GM19455 (cell line): Measurements from ENCODE around the gene MOSPD3.

ENCODE experiments used
- ATAC-seq: cut with Tn5 transposase; IDR thresholded peaks from one replicate; pipeline ENCODE4 v1.9.1; 2021; ENCODE audit not compliant: unreplicated experiment

Gene MOSPD3

DNA sequence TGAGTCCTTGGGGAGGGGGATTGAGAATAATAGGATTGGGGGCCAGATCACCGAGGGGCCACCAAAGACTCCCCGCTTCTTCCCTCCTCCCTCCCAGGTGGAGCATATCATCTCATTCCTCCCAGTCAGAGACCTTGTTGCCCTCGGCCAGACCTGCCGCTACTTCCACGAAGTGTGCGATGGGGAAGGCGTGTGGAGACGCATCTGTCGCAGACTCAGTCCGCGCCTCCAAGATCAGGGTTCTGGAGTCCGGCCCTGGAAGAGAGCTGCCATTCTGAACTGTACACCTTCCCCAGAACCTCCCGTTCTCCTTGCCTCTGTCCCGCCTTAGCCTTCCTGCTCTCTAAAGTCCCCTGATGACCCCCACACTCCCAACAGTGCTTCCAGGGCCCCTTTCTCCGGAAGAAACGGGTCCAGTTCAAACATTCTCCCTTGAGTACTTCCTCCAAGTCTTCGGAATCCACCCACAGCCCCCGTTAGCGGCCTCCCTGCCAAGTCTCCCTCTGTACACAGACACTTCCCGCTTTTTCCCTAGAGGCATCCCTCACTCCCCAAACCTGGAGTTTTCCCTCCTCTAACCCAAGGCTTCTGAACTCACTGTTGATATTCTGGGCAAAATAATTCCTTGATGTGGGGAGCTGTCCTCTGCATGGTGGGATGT is 22.1 kb upstream of the MOSPD3 start:
- no peak for ATAC-seq

DNA sequence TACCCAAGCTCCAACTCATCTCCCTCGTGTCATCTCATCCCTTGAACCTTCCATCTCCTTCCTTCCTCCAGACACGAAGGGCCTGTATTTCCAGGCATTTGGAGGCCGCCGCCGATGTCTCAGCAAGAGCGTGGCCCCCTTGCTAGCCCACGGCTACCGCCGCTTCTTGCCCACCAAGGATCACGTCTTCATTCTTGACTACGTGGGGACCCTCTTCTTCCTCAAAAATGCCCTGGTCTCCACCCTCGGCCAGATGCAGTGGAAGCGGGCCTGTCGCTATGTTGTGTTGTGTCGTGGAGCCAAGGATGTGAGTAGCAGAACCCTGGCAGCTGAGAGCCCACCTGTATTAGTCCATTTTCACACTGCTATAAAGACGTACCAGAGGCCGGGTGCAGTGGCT is 20.7 kb upstream of the MOSPD3 start:
- no peak for ATAC-seq

DNA sequence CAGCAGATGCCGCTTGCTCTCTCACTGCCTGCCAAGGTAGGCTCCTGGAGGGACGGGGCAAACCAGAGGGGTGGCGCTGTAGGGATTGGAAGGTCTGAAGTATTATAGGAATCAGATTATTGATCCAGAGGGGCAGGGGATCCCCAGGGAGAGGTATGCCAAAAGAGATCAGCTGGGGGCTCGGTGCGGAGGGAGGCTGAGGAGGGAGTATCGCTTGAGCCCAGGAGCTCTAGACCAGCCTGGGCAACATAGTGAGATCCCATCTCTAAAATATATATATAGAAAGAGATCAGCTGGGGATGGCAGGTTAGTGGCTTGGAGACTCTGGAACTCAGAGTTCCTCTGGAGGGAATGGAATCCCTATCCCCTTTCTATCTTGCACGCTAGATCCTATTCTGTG is 17.2 kb upstream of the MOSPD3 start:
- ATAC-seq: no peak

DNA sequence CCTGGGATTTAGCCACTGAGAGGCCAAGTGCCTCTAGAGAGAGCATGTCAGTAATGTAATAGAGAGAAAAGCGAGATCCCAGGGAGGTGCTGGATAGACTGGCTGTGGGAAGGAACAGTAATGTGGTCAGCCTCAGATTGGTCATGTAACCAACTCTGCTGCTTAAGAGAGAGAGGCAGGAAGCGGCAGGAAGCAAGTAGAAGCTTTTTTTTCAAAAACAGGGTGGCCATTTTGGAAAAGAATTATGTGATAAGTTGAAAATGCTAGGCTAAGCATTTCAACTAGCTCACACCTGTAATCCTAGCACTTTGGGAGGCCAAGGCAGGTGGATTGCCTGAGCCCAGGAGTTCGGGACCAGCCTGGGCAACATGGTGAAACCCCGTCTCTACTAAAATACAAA is 13.9 kb upstream of the MOSPD3 start:
- no peak for ATAC-seq

DNA sequence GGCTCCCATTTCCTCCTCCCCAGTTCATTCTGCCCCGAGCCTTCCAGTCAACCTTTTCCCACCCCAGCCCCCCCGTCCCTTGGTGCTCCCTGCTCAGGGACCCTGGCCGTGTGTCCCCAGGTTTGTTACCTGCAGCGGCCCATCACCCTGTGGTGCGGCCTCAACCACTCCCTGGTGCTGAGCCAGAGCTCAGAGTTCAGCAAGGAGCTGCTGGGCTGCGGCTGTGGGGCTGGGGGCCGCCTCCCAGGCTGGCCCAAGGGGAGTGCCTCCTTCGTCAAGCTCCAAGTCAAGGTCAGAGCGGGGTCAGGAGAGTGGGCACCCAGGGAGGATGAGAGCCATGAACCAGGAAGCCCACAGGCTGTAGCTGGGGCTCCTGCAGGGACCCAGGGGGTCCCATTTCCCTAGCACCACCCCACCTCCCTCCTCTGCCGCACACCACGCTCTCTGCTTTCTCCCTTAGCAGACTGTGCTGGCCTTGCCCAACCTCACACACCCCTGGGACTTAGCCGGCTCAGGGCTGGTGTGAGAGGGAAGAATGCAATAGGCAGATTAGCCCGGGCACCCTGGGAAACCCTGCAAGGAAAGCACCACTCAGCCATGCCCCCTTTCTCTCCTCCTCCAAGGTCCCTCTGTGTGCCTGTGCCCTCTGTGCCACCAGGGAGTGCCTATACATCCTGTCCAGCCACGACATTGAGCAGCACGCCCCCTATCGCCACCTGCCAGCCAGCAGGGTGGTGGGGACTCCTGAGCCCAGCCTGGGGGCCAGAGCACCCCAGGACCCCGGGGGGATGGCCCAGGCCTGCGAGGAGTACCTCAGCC is 12.2 kb upstream of the MOSPD3 start:
- ATAC-seq: no peak

DNA sequence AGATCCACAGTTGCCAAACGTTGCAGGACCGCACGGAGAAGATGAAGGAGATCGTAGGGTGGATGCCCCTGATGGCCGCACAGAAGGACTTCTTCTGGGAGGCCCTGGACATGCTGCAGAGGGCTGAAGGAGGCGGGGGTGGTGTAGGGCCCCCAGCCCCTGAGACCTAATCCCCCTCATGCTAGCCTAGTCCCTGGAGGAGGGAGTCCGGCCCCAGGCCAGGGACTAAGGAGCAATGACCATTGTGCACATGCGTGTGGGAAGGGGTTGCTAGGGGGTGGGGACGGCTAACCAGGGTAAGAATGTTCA is 11.7 kb upstream of the MOSPD3 start:
- no peak for ATAC-seq

DNA sequence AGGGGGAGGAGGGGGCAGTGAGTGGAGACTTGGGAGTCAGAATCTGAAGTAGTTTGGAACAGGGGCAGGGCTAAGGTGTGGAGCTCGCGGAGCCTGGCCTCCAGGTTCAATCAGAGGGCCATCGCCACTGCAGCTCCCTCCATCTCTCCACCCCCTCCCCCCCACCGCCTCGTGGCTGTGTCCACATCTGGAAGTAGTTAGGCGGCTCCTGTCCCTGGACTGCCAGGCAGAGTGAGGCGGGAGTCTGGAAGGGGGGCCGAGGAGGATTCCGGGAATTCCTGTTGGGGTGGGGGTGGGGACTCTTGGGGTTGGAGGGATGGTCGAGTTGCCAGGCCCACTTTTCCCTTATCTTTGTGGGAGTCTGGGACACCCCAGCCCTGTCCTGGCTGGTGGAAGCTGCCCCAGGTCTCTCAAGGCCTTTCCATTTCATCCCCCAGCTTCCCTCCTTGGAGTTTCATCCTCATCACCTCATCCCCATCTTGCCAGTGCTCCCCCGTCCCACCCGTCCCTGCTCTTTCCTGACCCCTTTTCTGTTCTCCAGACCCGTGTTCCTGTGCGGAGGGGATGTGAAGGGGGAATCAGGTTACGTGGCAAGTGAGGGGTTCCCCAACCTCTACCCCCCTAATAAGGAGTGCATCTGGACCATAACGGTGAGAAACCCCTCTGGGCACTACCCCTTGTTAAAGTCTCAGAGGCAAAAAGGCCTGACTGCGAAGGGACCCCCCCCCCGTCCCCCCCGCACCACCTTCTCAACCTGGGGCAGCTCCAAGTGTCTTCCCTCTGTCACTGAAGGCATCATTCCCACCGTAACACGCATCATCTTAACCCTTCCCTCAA is 9.2 kb upstream of the MOSPD3 start:
- no peak for ATAC-seq

DNA sequence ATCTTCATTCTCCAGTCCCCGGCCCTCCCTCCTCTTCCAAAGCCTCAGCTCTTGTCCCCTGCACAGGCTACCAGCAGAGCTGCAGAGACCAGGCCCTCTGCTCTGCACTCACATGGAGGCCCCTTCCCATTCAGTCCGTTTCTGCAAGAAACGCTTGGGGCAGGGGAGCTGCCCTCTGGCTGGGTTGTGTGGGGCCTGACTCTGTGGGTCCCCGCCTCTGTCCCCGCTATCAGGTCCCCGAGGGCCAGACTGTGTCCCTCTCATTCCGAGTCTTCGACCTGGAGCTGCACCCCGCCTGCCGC is 8.7 kb upstream of the MOSPD3 start:
- ATAC-seq: no peak

DNA sequence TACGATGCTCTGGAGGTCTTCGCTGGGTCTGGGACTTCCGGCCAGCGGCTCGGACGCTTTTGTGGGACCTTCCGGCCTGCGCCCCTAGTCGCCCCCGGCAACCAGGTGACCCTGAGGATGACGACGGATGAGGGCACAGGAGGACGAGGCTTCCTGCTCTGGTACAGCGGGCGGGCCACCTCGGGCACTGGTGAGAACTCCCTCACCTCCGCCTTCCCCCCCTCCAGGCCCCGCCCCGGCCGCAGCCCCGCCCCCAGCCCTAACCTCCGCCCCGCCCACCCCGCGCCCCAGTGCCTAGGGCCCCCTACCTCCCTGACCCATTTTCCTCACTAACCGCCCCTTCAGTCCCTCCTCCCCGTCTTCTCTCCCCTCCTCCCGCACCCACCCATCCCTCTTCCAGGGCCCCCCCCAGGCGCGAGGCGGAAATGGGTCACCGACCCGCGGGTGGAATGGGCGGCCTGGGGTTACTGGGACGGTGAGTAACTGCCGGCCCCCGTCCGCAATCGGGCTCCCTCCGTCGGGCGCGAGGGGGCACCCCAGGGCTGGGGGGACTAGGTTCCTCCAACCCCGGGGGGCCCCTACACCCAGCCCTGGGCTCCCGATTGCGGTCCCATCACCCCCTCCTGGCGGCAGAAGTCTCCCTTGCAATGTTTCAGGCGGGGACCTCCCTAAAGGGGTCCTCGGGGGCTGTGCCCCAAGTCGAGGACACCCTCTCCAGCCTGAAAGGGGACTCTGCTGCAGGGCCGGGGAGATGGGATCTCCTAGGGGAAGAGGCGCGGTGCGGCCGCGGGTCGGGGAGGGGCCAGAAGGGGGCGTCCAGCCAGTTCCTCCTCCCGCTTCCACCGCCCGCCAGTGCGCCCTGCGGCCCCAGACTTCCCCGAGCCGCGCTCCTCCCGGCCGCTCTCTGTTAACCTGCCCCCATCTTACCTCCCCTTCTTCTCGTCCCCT is 8.0 kb upstream of the MOSPD3 start:
- peak; percentile 49 for ATAC-seq

DNA sequence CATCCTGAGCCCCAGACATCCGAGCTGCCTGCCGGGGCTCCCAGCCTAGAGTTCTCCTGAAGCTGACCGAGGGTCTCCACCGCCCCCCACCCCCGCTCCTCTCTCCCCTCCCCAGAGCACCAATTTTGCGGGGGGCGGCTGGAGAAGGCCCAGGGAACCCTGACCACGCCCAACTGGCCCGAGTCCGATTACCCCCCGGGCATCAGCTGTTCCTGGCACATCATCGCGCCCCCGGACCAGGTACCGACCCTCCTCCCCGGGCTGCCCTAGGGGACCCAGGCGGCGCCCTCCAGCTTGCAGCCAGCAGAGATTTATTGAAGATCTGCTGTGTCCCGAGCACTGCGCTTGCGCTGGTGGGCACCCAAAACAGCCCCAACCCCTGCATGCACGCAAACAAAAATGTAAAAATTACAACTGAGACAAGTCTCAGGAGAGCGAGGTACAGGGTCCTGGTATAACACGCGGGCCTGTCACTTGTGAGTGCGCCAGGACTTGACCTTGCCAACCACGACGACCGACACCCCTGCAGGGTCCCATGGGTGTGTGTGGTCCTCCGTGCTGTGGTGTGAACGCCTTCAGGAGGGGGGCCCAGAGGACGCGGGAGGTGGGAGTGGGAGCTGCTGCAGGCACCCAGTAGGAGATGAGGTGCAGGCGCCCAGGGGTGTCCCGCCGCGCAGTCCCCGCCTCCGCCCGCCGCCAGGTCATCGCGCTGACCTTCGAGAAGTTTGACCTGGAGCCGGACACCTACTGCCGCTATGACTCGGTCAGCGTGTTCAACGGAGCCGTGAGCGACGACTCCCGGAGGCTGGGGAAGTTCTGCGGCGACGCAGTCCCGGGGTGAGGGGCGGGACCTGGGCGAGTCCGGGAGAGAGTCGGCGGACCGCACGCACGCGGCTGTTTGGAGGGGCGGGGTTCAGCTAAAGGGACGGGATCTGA is 7.1 kb upstream of the MOSPD3 start:
- ATAC-seq: no peak

DNA sequence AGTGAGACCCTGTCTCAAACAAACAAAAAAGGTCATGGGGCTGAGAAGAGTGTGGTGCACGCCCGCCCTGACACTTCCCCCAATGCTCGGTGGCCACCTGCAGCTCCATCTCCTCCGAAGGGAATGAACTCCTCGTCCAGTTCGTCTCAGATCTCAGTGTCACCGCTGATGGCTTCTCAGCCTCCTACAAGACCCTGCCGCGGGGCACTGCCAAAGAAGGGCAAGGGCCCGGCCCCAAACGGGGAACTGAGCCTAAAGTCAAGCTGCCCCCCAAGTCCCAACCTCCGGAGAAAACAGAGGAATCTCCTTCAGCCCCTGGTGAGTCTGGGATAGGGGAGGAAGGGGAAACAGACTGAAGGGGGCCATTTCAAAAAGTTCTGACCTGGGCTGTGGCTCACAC is 6.0 kb upstream of the MOSPD3 start:
- ATAC-seq: no peak

DNA sequence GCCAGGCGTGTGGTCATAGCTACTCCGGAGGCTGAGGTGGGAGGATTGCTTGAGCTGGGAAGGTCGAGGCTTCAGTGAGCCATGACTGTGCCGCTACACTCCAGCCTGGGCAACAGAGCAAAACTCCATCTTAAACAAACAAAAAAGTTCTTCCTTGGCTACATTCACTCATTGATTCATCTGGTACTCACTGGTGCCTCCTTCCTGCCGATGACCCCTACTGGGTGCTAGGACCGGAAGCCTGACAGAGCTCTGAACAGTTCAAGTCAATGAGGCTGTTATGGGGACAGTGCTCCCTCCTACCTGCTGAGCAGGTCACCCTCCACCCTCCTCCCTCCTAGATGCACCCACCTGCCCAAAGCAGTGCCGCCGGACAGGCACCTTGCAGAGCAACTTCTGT is 5.2 kb upstream of the MOSPD3 start:
- ATAC-seq: no peak

DNA sequence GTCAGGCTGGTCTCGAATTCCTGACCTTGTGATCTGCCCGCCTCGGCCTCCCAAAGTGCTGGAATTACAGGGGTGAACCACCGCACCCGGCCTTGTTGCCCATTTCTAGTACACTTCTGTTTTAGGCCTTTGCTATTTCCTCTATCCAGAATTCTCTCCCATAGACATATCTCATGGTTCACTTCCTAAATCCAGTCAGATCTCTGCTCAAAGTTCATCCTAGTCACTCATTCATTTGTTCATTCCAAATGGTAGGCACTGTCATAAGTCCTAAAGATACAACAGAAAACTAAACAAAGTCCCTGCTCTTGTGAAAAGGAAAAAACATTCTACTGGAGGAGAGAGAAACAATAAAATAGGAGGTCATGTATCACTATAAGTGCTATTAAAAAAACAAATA is 2.4 kb upstream of the MOSPD3 start:
- ATAC-seq: no peak

DNA sequence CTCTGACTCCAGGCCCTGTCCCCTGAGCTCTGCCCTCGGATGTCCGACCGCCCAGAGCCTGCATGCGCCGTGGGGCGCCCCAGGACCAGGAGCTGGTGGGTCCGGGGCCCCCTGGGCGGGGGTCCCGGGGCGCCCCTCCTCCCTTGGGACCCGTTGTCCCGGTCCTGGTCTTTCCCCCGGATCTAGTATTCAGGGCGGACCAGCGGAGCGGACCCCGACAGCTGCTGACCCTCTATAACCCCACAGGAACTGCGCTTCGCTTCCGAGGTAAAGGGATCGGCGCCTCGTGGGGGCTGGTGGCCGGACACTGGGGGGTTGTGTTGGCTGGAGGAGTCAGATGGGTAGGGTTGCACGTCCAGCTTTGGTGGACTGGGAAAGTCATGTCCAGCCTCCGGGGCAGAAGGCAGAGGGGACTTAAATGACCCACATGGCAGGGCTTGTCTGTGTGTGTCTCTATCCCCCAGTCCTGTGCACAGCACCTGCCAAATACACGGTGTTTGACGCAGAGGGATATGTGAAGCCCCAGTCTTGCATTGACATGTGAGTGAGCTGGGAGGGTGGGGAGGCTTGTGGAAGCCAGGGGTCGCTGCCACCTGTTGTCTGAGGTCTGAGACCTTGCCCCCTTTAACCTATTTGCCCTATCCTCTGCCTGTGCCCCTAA is 520 bp downstream of the MOSPD3 start:
- ATAC-seq: no peak

DNA sequence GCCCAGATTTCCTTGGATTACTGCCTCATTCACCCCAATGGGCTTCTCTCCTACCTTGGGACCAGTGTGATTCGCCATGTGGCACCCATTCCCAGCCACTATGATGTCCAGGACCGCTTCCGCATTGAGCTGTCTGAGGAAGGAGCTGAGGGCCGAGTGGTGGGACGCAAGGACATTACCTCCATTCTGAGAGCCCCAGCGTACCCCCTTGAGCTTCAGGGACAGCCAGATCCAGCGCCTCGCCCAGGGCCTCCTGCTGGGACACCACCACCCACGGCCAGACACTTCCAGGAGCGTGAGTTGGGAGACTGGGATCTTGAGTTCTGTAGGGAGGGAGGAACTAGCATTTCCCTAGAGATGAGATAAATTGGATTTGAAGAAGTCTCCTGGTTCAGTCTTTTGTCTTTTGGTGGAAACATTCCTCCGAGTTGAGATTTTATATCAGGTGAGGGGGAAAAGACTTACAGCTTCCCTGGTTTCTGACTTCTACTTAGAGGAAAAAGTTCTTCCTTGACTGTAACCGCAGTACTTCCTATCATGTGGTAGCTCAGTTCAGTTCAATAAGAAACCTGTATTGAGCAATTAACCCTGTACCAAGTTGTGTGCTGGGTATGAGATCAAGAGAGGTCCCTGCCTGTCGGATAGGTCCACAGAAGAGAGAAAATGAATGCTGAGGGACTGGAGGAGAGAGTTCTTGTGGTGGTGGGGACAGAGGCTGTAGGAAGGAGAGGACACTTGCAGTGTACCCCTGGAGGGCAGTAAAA is 1.3 kb downstream of the MOSPD3 start:
- ATAC-seq: no peak

DNA sequence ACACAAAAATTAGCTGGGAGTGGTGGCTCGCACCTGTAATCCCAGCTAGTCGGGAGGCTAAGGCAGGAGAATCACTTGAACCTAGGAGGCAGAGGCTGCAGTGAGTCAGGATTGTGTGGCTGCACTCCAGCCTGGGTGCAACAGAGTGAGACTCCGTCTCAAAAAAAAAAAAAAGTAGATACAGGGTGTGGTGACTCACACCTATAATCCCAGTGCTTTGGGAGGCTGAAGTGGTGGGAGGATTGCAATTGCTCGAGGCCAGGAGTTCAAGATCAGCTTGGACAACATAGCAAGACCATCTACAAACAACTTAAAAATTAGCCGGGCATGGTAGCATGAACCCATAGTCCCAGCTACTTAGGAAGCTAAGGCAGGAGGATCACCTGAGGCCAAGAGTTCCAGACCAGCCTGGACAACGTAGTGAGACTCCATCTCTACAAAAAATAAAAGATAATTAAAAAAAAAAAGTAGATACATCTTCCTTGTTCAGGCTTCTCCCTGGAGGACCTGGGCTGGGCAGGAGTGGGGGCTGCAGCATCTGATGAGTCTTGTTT is 2.0 kb downstream of the MOSPD3 start:
- no peak for ATAC-seq

DNA sequence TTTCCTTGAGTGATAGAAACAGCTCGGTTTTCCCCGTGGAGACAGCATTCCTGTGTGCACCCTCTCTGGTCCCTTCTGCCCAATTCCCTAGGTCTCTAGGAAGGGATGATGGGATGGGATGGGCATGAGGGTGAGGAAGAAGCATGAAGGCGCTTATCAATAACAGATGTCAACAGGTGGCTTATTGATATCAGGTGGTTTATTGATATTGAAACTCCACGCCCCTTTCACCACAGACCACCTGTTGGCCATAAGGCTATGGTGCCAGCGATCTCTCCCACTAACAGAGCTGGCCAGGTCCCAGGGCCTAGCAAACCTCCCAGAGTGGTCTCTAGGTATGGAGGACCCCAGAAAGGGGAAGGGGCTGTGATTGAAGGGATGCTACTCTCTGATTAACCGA is 7.9 kb downstream of the MOSPD3 start:
- ATAC-seq: no peak

DNA sequence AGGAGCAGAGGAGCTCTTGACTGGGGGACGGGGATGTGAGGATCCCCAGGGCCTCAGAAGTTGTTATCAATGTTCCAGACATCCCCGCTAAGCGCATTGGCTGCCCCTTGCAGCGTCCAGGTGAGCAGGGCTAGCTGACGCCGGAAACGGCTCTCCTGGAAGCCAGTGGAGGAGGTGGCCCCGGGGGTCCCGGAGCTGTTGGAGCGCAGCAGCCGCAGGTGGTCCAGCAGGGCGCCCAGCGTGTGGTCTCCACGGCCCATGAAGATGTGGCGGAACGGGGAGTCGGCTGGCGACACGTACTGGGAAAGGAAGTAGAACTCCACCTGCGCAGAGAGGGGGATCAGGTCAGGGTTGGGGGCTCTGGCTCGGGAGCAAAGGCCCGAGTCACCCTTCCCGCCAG is 8.5 kb downstream of the MOSPD3 start:
- ATAC-seq: no peak

DNA sequence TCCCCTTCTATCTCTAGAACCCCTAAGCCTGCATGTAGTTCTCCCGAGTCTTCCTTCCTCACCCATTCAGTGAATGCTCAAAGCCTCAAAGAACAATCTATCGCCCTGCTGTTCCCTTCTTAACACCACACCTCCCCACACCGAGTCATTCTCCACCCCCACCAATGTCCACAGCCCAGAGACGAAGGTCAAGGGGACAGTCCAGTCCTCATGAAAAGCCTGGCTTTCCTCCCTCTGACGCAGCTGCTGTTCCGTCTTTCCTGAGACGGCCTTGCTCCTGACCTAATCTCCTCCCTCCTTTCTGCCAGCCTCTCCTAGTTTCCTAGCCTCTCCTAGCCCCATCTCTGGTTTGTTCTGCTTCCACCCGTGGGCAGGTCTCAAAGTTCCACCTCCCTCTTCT is 9.2 kb downstream of the MOSPD3 start:
- no peak for ATAC-seq
